BJ (cell line): ENCODE results near the gene SGK1. TPM values are rescaled to one million over a fixed set of nuclear protein-coding genes. Genes with fewer than 3 reads are reported as not detected.
"Not testable (repeated sequence)": the region's sequence is repeated elsewhere in the genome, so short reads cannot be mapped to it uniquely, and the experiment has no call there.

Source experiments
- CTCF ChIA-PET: fragments of 350-600 bp; formaldehyde crosslinking; extraction: SDS; loops from one replicate; lab custom pipeline; 2021; ENCODE audit warnings: antibody characterized with exemption, inconsistent platforms; lab: Yijun Ruan, JAX
- POLR2A ChIA-PET: fragments of 300-600 bp; sonication (Branson Sonifier 250); formaldehyde crosslinking; extraction: SDS; loops from one replicate; lab custom pipeline; 2021; ENCODE audit warnings: antibody characterized with exemption; lab: Charles Lee
- DNase-seq: peaks from one replicate; pipeline ENCODE4 v3.0.0-alpha.2; 2011; ENCODE audit warnings: low read depth
- H3K27me3 ChIP-seq: 2 replicates; pipeline ENCODE4 v1.6.0; 2011; ENCODE audit warnings: low read length; ENCODE audit not compliant: control insufficient read depth, insufficient read depth
- H3K36me3 ChIP-seq: 2 replicates; pipeline ENCODE4 v1.5.1; 2011; ENCODE audit warnings: low read length; ENCODE audit not compliant: control insufficient read depth, insufficient read depth
- H3K4me3 ChIP-seq: 2 replicates; pipeline ENCODE4 v1.5.1; 2011; ENCODE audit warnings: low read depth, mild to moderate bottlenecking, control low read depth, low read length
- CTCF ChIP-seq: IDR thresholded peaks from 2 replicates; pipeline ENCODE4 v1.5.1; 2011; ENCODE audit warnings: low read depth, mild to moderate bottlenecking, control low read depth, inconsistent platforms, low read length, moderate library complexity; ENCODE audit not compliant: insufficient read depth
- polyA plus RNA-seq: library from polyadenylated mRNA; depleted of rRNA; stranded (reverse); fragments of >200 nt; gene quantifications from 2 replicates; pipeline ENCODE4 v1.2.3, GENCODE V29; 2011

The SGK1 gene
- polyA plus RNA-seq, 1 experiment, result 179 TPM

GRCh38 chr6:134186355-134186754 lies 131.6 kb downstream of the SGK1 start:
- no peak overlapping the region for H3K4me3 ChIP-seq
- TF ChIP-seq CTCF, result no peak
- CTCF ChIA-PET, result no interaction called here
- H3K36me3 ChIP-seq, result no peaks in the 10 kb centered on the region
- POLR2A ChIA-PET, result no interaction called here
- H3K27me3 ChIP-seq, result no peaks in the 10 kb centered on the region
- no peak for DNase-seq

- CTCF ChIA-PET, result no interaction called here
These were observed 132.6 kb downstream of the SGK1 start for GRCh38 chr6:134185277-134185676.

GRCh38 chr6:134183844-134184243 lies 134.1 kb downstream of the SGK1 start:
- Histone ChIP-seq H3K36me3 (no peaks in the 10 kb centered on the region), H3K27me3 (no peaks in the 10 kb centered on the region), H3K4me3 (no peak overlapping the region)
- TF ChIP-seq CTCF, result no peak
- ChIA-PET CTCF (interaction anchor here (0.6 kb wide), 1 partner anchor 22 kb away, joined by 3 read pairs; no protein-coding TSS in a partner anchor), POLR2A (no interaction called here)
- DNase-seq, result no peak

More at GRCh38 chr6:134185277-134185676, 132.6 kb downstream of the SGK1 start:
- no peak for DNase-seq
- Histone ChIP-seq H3K27me3 (no peaks in the 10 kb centered on the region), H3K4me3 (no peak overlapping the region), H3K36me3 (no peaks in the 10 kb centered on the region)
- no peak for TF ChIP-seq CTCF
- POLR2A ChIA-PET, result no interaction called here

- no peak overlapping the region for H3K4me3 ChIP-seq
- CTCF ChIA-PET, result no interaction called here
- no peaks in the 10 kb centered on the region for H3K27me3 ChIP-seq
- DNase-seq, result no peak
- no peaks in the 10 kb centered on the region for H3K36me3 ChIP-seq
- POLR2A ChIA-PET, result no interaction called here
- TF ChIP-seq CTCF, result no peak
These were observed 135.4 kb downstream of the SGK1 start for GRCh38 chr6:134182528-134182927.

- CTCF ChIA-PET, result interaction anchor here (0.8 kb wide), 1 partner anchor 15 kb away, joined by 3 read pairs; no protein-coding TSS in a partner anchor
- H3K4me3 ChIP-seq, H3K27me3 ChIP-seq, DNase-seq, H3K36me3 ChIP-seq, POLR2A ChIA-PET: not testable (repeated sequence)
These were observed 136.2 kb downstream of the SGK1 start for GRCh38 chr6:134181726-134182125.

- POLR2A ChIA-PET, H3K27me3 ChIP-seq, H3K4me3 ChIP-seq, H3K36me3 ChIP-seq, DNase-seq: not testable (repeated sequence)
- CTCF ChIA-PET, result interaction anchor here (0.8 kb wide), 1 partner anchor 16 kb away, joined by 3 read pairs; no protein-coding TSS in a partner anchor
These were observed 136.7 kb downstream of the SGK1 start for GRCh38 chr6:134181251-134181650.

- H3K27me3 ChIP-seq, DNase-seq, H3K36me3 ChIP-seq, H3K4me3 ChIP-seq, POLR2A ChIA-PET: not testable (repeated sequence)
- CTCF ChIA-PET, result interaction anchor here (1.0 to 1.1 kb wide), 4 partner anchors 238 to 643 kb away, joined by 3 read pairs; no protein-coding TSS in a partner anchor
These were observed 137.4 kb downstream of the SGK1 start for GRCh38 chr6:134180540-134180939.
